Neural cell (in vitro differentiated cells): ENCODE data around the gene IFIT2. TPM values are rescaled to one million over a fixed set of nuclear protein-coding genes. Genes with fewer than 3 reads are reported as not detected.

Experiments used
- H2AFZ ChIP-seq: fragments of 200-600, 300-800 bp; sonication (generic), shearing (Covaris generic); 2 replicates; pipeline ENCODE4 v1.6.0; 2014; ENCODE audit warnings: low read depth, mild to moderate bottlenecking, antibody characterized with exemption, low read length, moderate library complexity
- H3F3A ChIP-seq: fragments of 200-600 bp; shearing (Covaris generic); 2 replicates; pipeline ENCODE4 v1.6.1; 2016; ENCODE audit warnings: mild to moderate bottlenecking, moderate library complexity, mixed read lengths, antibody characterized with exemption, low read length; ENCODE audit not compliant: insufficient read depth, poor library complexity, severe bottlenecking
- H3K27ac ChIP-seq: fragments of 200-600, 300-800 bp; sonication (generic), shearing (Covaris generic); 2 replicates; pipeline ENCODE4 v1.5.1; 2014; ENCODE audit warnings: mild to moderate bottlenecking, low read length, moderate library complexity
- H3K27me3 ChIP-seq: fragments of 300-800, 200-600 bp; sonication (generic), shearing (Covaris generic); 2 replicates; pipeline ENCODE4 v1.6.0; 2014; ENCODE audit warnings: mild to moderate bottlenecking, low read depth, low read length, moderate library complexity; ENCODE audit not compliant: insufficient read depth
- H3K36me3 ChIP-seq: fragments of 300-800, 200-600 bp; sonication (generic), shearing (Covaris generic); 2 replicates; pipeline ENCODE4 v1.5.1; 2014; ENCODE audit warnings: mild to moderate bottlenecking, antibody characterized with exemption, low read length, moderate library complexity; ENCODE audit not compliant: insufficient read depth
- H3K4me2 ChIP-seq: fragments of 300-800, 200-600 bp; sonication (generic), shearing (Covaris generic); 2 replicates; pipeline ENCODE4 v1.6.0; 2014; ENCODE audit warnings: mild to moderate bottlenecking, low read length
- H3K4me3 ChIP-seq: fragments of 300-800, 200-600 bp; sonication (generic), shearing (Covaris generic); 2 replicates; pipeline ENCODE4 v1.5.1; 2014; ENCODE audit warnings: mild to moderate bottlenecking, low read length, moderate library complexity
- H3K79me2 ChIP-seq: fragments of 200-600 bp; shearing (Covaris generic); replicated peaks from 2 replicates; pipeline ENCODE4 v1.6.0; 2014; ENCODE audit warnings: mild to moderate bottlenecking, low read length, moderate library complexity; ENCODE audit not compliant: insufficient read depth
- H3K9ac ChIP-seq: fragments of 300-800, 200-600 bp; sonication (generic), shearing (Covaris generic); 2 replicates; pipeline ENCODE4 v1.6.1; 2016; ENCODE audit warnings: mild to moderate bottlenecking, low read length, mixed read lengths
- H3K9me2 ChIP-seq: fragments of 200-600 bp; shearing (Covaris generic); 2 replicates; pipeline ENCODE4 v1.6.1; 2016; ENCODE audit warnings: mild to moderate bottlenecking, low read length, mixed read lengths; ENCODE audit not compliant: insufficient read depth
- H3K9me3 ChIP-seq: fragments of 200-600, 300-800 bp; sonication (generic), shearing (Covaris generic); 2 replicates; pipeline ENCODE4 v1.6.1; 2016; ENCODE audit warnings: mild to moderate bottlenecking, mixed run types, low read length, moderate library complexity, mixed read lengths
- H4K20me1 ChIP-seq: fragments of 200-600 bp; shearing (Covaris generic); 2 replicates; pipeline ENCODE4 v1.6.1; 2016; ENCODE audit warnings: mild to moderate bottlenecking, mixed run types; ENCODE audit not compliant: insufficient read depth
- CTCF ChIP-seq: fragments of 450-650 bp; IDR thresholded peaks from 2 replicates; pipeline ENCODE4 v1.5.1; 2014; ENCODE audit warnings: antibody characterized with exemption, mild to moderate bottlenecking, moderate library complexity; ENCODE audit not compliant: poor library complexity, severe bottlenecking
- EP300 ChIP-seq: fragments of 450-650 bp; conservative IDR thresholded peaks from 2 replicates; pipeline ENCODE4 v1.6.1; 2014; ENCODE audit warnings: antibody characterized with exemption, mild to moderate bottlenecking, moderate library complexity; ENCODE audit not compliant: poor library complexity, severe bottlenecking
- EZH2 ChIP-seq: fragments of 200-600, 300-800 bp; shearing (Covaris generic), sonication (generic); IDR thresholded peaks from 2 replicates; pipeline ENCODE4 v1.6.1; 2014; ENCODE audit warnings: antibody characterized with exemption, low read length, borderline replicate concordance, mild to moderate bottlenecking; ENCODE audit not compliant: insufficient read depth, poor library complexity, severe bottlenecking
- MXI1 ChIP-seq: fragments of 450-650 bp; conservative IDR thresholded peaks from 2 replicates; pipeline ENCODE4 v1.6.1; 2014; ENCODE audit warnings: antibody characterized with exemption, mild to moderate bottlenecking; ENCODE audit not compliant: poor library complexity, severe bottlenecking
- POLR2AphosphoS5 ChIP-seq: IDR thresholded peaks from 2 replicates; pipeline ENCODE4 v1.6.1; 2012
- RAD21 ChIP-seq: fragments of 450-650 bp; conservative IDR thresholded peaks from 2 replicates; pipeline ENCODE4 v1.6.1; 2014; ENCODE audit warnings: antibody characterized with exemption, mild to moderate bottlenecking, moderate library complexity
- REST ChIP-seq: IDR thresholded peaks from 2 replicates; pipeline ENCODE4 v1.6.1; 2012; ENCODE audit warnings: borderline replicate concordance
- SMC3 ChIP-seq: fragments of 450-650 bp; conservative IDR thresholded peaks from 2 replicates; pipeline ENCODE4 v1.6.1; 2014; ENCODE audit warnings: antibody characterized with exemption, mild to moderate bottlenecking, moderate library complexity; ENCODE audit not compliant: poor library complexity
- TAF1 ChIP-seq: IDR thresholded peaks from 2 replicates; pipeline ENCODE4 v1.6.1; 2012; ENCODE audit warnings: low read depth
- polyA plus RNA-seq: library from polyadenylated mRNA; depleted of rRNA; stranded (reverse); fragments of >200 nt; gene quantifications from 2 replicates; pipeline ENCODE4 v1.2.3, GENCODE V29; 2014

Gene IFIT2
- polyA plus RNA-seq, 1 donor from 2014 or later, result 0.26 TPM

- Histone ChIP-seq H3F3A (peaks cover 3% of the 10 kb centered on the region), H3K9me3 (no peaks in the 10 kb centered on the region), H3K27ac (no peak overlapping the region), H3K79me2 (no peaks in the 10 kb centered on the region), H4K20me1 (no peaks in the 10 kb centered on the region), H2AFZ (no peak overlapping the region), H3K9ac (no peak overlapping the region), H3K9me2 (no peaks in the 10 kb centered on the region), H3K36me3 (no peaks in the 10 kb centered on the region), H3K27me3 (no peaks in the 10 kb centered on the region), H3K4me3 (no peak overlapping the region), H3K4me2 (no peak overlapping the region)
- no peak for TF ChIP-seq REST
- no peak for TF ChIP-seq CTCF
- TF ChIP-seq EP300, result no peak
- TF ChIP-seq EZH2, result no peak
- no peak for TF ChIP-seq RAD21
- TF ChIP-seq MXI1, result no peak
- no peak for TF ChIP-seq SMC3
- no peak for TF ChIP-seq POLR2AphosphoS5
- TF ChIP-seq TAF1, result no peak
Observed at GRCh38 chr10:89345367-89346000, 43.6 kb downstream of the IFIT2 start.

- H3K9me3 ChIP-seq, result no peaks in the 10 kb centered on the region
- no peaks in the 10 kb centered on the region for H4K20me1 ChIP-seq
- no peaks in the 10 kb centered on the region for H3K36me3 ChIP-seq
- no peak overlapping the region for H2AFZ ChIP-seq
- H3K9me2 ChIP-seq, result no peaks in the 10 kb centered on the region
- H3K9ac ChIP-seq, result no peak overlapping the region
- no peak overlapping the region for H3K4me2 ChIP-seq
- no peak overlapping the region for H3K27ac ChIP-seq
- no peaks in the 10 kb centered on the region for H3K27me3 ChIP-seq
- peaks cover 3% of the 10 kb centered on the region for H3F3A ChIP-seq
- H3K4me3 ChIP-seq, result no peak overlapping the region
- no peaks in the 10 kb centered on the region for H3K79me2 ChIP-seq
- TF ChIP-seq REST, result no peak
- TF ChIP-seq EP300, result no peak
- TF ChIP-seq CTCF, result no peak
- TF ChIP-seq RAD21, result no peak
- no peak for TF ChIP-seq SMC3
- no peak for TF ChIP-seq TAF1
- TF ChIP-seq EZH2, result no peak
- no peak for TF ChIP-seq MXI1
- no peak for TF ChIP-seq POLR2AphosphoS5
Observed at GRCh38 chr10:89346405-89347254, 44.8 kb downstream of the IFIT2 start.
